NCI-H446 (cell line): Measurements from ENCODE around the gene LDB3.

Source experiments
- DNase-seq, 2 experiments: peaks; one replicate each; lab custom pipeline; 2025; lab: John Stamatoyannopoulos, UW

LDB3 gene

DNA sequence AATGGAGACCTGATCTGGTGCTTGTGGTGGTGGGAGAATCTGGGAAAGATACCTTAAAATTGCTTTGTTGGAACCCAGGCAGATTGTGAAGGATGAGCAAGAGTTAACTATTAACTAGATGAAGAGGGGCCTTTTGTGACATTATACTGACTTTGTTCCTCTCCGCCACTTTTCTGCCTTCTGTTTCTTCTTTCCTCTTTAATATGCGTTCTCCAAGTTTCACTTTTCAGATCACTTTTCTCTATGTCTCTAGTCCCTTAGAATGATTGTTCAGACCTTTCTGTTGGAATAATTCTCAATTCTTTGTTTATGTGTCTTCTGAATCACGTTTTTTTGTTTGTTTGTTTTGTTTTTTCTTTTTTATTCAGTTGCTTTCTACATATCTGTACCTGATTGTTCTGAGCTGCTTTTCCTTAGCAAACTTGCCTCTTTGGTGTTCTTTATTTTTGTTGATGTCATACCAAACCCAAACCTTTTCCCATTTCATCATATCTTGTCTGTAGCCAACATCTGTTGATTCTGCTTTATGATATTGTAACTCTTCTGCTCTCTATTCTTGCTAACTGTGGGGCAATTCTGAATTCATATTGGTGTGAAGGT, 90.9 kb downstream of the LDB3 start:
- DNase-seq: no peak

DNA sequence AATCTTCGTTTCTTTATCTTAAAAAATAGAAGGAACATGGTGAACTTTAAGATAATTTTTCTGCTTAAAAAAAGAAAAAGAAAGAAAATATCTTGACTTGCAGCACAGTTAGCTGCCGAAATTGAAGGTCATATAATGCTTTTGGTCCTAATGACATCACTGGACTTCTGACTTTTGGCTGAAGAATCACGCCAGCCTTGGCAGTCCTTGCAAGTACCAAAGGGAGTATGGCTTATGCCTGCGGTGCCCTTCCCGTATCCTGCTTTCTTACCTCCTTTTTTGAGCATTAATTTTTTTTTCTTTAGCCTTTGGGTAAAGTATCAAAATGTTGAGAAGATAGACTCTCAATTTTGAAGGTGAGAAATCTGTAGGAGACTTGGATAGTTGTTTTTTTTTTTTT, 95.1 kb downstream of the LDB3 start:
- no peak for DNase-seq

DNA sequence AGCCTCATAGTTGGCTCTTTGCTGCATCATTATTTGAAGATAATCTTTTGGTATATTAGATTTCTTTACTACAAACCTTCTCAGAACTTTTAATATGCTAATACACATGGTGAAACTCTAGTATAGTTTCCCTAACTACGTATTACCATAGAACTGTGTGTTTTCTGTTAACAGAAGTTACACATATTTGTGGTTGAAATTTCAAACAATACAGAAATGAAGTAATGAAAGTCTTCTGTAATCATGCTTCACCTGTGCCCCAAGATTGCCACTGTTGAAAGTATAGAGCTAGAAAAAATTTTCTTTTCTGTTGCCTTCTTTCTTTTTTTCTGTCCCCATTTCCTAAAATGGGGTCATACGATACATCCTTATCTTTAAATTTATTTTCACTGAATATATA, 97.2 kb downstream of the LDB3 start:
- no peak for DNase-seq

DNA sequence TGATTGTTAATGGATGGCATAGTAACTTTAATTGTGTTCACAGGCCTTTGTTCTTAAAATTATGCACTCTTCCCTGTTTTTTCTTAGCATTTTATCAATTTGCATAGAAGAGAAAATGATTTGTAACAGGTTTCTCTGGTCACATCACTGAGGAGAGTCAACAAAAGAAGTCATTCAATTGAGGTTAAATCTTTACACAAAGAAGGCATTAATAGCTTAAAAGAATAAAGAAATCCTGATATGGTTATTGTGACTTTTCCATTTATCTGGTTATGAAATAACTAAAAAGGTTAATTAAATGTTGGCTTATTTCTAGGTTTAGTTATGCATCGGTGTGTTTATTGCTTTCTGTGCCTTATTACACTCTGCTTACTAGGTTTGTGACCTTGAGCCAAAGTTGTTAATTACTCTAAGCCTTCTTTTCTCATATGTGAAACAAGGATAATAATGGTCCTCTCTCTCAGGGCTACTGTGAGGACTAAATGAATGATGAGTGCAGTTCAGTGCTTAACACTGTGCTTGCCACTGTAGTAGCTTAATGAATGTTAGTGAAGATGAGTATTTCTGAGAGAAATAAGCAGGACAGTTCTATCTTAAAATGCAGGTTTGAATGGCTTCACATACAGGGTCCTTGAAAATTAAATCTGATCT, 100.2 kb downstream of the LDB3 start:
- DNase-seq: no peak

DNA sequence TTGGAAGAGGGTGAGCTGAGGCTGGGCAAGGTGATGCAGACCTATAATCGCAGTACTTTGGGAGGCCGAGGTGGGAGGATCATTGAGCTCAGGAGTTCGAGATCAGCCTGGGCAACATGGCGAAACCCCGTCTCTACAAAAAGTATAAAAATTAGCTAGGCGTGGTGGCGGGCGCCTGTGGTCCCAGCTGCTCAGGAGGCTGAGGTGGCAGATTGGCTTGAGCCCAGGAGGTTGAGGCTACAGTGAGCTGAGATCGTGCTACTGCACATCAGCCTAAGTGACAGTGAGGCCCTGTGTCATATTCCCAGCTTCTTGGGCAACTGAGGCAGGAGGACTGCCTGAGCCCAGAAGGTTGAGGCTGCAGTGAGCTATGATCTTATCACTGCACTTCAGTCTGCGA, 101.7 kb downstream of the LDB3 start:
- DNase-seq: no peak

DNA sequence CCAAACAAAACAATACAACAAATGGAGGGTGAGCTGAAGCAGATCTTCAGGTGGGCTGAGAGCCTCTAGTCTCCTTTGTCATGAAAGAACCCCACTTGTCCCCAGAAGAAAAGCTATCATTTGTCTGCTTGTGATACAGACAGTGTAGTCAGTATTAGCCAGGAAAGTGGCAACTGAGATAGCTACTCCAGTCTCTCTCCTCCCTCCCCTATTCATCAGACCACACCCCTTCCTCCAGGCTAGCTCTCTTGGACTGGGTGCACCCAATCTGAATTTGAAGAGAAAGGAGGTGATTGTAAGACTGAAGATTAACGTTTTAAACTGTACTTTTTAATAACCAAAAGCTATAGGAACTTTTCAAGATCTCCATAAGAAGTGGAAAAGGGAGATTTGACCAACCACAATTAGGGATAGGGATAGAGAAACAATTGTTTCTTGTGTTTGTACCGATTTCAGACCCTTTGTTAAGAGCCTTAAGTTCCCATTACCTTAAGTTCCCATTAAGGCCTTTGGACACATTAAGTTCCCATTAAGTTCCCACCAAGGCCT, 102.2 kb downstream of the LDB3 start:
- no peak for DNase-seq

DNA sequence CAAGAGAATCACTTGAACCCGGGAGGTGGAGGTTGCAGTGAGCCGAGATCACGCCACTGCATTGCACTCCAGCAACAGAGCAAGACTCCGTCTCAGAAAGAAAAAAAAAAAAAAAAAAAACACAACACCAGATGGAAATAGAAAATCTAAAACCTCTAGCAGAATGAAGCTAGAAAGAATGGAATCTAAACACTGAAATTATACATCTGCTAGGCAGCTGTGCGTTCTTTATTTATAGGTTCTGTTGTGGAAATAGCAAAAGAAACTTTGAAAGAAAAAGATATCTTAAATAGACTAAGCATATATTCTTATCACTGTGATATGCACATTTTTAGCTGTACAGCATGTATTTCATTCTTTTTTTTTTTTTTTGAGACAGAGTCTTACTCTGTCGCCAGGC, 105.2 kb downstream of the LDB3 start:
- DNase-seq: no peak

DNA sequence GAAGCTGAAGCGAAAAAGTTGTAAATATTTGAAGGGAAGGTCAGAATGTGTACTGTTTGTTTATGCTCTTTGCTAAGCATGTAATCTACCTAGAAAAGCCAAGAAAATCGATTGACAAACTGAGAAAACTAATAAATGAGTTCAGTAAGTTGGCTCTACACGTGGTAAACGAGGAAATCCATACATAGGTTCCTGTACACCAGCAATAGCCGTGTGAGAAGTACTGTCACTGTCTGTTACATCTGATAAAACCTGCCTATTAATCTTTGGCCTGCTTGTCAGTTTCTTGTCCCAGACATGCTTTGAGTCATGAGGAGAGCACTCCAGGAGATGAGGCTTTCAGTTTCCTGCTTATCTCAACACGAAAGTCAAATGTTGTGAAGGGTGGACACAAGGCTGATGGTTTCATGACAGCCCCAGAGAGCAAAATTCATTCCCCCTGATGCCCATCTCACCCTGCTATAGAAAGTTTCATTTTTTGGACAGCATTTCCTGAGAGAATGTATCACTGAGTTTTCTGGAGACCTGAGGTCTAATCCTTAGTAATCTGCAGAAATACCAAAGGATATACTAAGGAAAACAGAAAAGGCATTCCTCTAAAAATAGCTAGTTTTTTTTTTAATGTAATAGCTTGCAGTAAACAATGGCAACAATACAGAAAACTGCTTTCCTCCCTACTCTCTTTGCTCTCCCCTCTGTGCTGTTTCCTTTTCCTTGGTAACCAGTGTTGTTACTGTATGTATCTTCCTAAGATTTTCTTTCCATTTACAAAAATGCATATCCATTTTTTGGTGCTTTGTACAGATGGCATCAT, 107.0 kb downstream of the LDB3 start:
- DNase-seq: no peak

DNA sequence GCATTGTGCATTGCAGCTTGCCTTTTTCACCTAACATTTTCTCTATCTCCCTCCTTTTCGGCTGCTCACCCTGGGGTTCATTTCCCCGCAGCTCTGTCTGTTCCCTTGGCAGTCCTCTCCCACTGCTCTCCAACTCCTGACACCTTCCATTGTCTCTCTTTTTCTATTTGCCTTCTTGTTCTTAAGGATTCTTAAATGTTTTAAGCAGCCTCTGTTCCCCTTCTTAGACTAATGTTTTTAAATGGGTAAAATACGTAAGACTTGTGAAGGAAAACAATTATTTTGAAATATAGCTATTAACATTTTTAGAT, 107.5 kb downstream of the LDB3 start:
- no peak for DNase-seq

DNA sequence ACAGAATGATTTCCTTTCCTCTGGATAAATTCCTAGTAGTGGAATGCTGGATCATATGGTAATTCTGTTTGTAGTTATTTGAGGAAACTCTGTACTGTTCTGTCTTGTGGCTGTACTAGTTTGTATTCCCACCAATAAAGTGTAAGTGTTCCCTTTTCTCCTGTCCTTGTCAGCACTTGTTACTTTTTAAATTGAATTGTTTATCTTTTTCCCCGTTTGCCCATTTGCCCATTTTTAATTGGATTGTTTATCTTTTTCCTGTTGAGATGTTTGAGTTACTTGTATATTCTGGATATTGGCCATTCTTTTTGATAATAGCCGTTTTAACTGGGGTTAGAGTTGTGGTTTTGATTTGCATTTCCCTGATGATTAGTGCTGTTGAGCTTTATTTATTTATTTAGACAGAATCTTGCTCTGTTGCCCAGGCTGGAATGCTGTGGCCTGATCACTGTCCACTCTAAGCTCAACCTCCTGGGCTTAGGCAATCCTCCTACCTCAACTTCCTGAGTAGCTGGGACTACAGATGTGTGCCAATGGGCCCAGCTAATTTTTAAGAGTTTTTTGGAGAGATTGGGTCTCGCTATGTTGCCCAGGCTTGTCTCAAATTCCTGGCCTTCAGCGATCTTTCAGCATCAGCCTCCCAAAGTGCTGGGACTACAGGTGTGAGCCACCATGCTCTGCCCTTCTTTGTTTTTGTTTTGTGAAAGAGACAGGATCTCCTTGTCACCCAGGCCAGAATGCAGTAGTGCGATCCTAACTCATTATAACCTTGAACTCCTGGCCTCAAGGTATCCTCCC, 111.1 kb downstream of the LDB3 start:
- no peak for DNase-seq

DNA sequence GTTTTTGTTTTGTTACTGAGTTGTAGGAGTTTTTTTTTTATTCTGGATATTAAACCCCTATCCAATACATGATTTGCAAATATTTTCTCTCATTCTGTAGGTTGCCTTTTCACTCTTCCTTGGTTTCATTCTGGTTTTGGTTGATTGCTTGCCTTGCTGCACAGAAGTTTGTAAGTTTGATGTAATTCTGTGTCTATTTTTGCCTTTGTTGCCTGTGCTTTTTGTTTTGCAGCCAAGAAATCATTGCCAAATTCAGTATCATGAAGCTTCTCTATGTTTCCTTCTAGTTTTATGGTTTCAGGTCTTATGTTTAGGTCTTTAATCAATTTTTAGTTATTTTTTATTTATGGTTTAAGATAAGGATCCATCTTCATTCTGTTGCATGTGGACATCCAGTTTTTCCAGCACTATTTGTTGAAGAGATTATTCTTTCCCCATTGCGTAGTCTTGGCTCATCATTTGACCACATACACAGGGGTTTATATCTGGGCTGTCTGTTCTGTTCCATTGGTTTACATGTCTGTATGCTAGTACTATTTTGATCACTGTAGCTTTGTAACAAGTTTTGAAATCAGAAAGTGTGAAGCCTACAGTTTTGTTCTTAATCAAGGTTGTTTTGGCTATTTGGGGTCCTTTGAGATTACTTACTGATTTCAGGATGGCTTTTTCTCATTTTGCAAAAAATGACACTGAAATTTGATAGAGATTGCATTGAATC, 114.5 kb downstream of the LDB3 start:
- DNase-seq: no peak

DNA sequence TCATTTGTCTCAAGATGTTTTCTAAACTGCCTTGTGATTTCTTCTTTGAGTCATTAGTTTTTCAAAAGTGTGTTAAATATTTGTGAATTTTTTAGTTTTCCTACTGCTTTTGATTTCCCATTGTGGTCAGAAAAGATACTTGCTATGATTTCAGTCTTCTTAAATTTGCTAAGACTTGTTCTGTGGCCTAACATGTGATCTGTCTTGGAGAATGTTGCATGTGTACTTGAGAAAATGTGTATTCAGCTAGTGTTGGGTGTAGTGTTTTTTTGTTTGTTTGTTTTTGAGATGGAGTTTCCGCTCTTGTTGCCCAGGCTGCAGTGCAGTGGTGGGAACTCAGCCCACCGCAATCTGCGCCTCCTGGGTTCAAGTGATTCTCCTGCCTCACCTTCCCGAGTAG, 116.7 kb downstream of the LDB3 start:
- no peak for DNase-seq
